HCT116 (cell line): ENCODE measurements around the gene ZKSCAN4. TPM values are rescaled to one million over a fixed set of nuclear protein-coding genes. Genes with fewer than 3 reads are reported as not detected.

Experiments used
- ATAC-seq: fragments of 200-7000 bp; cut with Tn5 transposase; 2 replicates; pipeline ENCODE4 v1.9.1; 2020; ENCODE audit warnings: mild to moderate bottlenecking, moderate library complexity
- BruUV-seq: library from RNA; stranded (reverse); fragments of 400-500 nt; replicated peaks from 2 replicates; lab custom pipeline; 2021; lab: Mats Ljungman, UMichigan
- CTCF ChIA-PET: fragments of 300-600 bp; sonication (Branson Sonifier 250); formaldehyde crosslinking; loops from one replicate; lab custom pipeline; 2021; ENCODE audit warnings: antibody characterized with exemption; lab: Charles Lee
- POLR2A ChIA-PET: fragments of 300-600, 350-600 bp; sonication (Branson Sonifier 250); formaldehyde crosslinking; loops from one replicate; lab custom pipeline; 2021; ENCODE audit warnings: antibody characterized with exemption; lab: Charles Lee
- RAD21 ChIA-PET, 2 experiments: fragments of 300-600 bp; sonication (Branson Sonifier 250); formaldehyde crosslinking; loops; one replicate each; lab custom pipeline; 2023; ENCODE audit warnings: low total read pairs in 2 of 2; ENCODE audit not compliant: uncharacterized antibody in 2 of 2, unreplicated experiment in 2 of 2, low non-redundant PET in 1 of 2; lab: Charles Lee
- DNase-seq: peaks from one replicate; pipeline ENCODE4 v3.0.0-alpha.2; 2010; ENCODE audit warnings: low read depth, low spot score
- H2AFZ ChIP-seq: fragments of 200-600 bp; shearing (Covaris generic), sonication (generic); 2 replicates; pipeline ENCODE4 v1.6.1; 2017; ENCODE audit warnings: low read depth, mixed run types, mixed read lengths, antibody characterized with exemption, low read length; ENCODE audit not compliant: poor library complexity, severe bottlenecking
- H3K27ac ChIP-seq: 2 replicates; pipeline ENCODE4 v1.5.1; 2012; ENCODE audit warnings: low read depth, low read length
- H3K27me3 ChIP-seq: fragments of 200-600 bp; sonication (generic); 2 replicates; pipeline ENCODE4 v1.6.1; 2016; ENCODE audit warnings: mixed run types, low read length, mixed read lengths; ENCODE audit not compliant: insufficient read depth
- H3K36me3 ChIP-seq, 2 experiments: fragments of 200-500 bp in 1 of 2; fragments of 200-600 bp in 1 of 2; sonication (Bioruptor generic) in 1 of 2; sonication (generic) in 1 of 2; 2 replicates each; pipeline versions ENCODE4 v1.5.1 to v1.6.1; 2014 to 2016; ENCODE audit warnings: low read length in 2 of 2, inconsistent platforms in 1 of 2, mixed read lengths in 1 of 2, mixed run types in 1 of 2; ENCODE audit not compliant: insufficient read depth in 2 of 2, control insufficient read depth in 1 of 2
- H3K4me1 ChIP-seq, 2 experiments: fragments of 200-600 bp in 1 of 2; sonication (generic) in 1 of 2; 2 replicates each; pipeline versions ENCODE4 v1.5.1 to v1.6.1; 2012 to 2017; ENCODE audit warnings: low read length in 2 of 2, inconsistent platforms in 1 of 2, mild to moderate bottlenecking in 1 of 2, mixed read lengths in 1 of 2, mixed run types in 1 of 2, moderate library complexity in 1 of 2; ENCODE audit not compliant: insufficient read depth in 2 of 2, control insufficient read depth in 1 of 2
- H3K4me2 ChIP-seq: fragments of 200-600 bp; sonication (generic); 2 replicates; pipeline ENCODE4 v1.6.1; 2017; ENCODE audit warnings: mixed run types, low read length, mixed read lengths
- H3K4me3 ChIP-seq, 2 experiments: fragments of 200-600 bp in 1 of 2; sonication (generic) in 1 of 2; replicated peaks in 1 of 2; 2 replicates each; pipeline ENCODE4 v1.5.1; 2011 to 2016; ENCODE audit warnings: low read length in 2 of 2, control low read depth in 1 of 2, low read depth in 1 of 2, mild to moderate bottlenecking in 1 of 2, mixed read lengths in 1 of 2, mixed run types in 1 of 2
- H3K79me2 ChIP-seq: fragments of 200-600 bp; sonication (generic); 2 replicates; pipeline ENCODE4 v1.6.1; 2017; ENCODE audit warnings: mild to moderate bottlenecking, mixed run types, low read length, moderate library complexity, mixed read lengths; ENCODE audit not compliant: insufficient read depth
- H3K9ac ChIP-seq: fragments of 200-600 bp; sonication (generic); 2 replicates; pipeline ENCODE4 v1.6.1; 2016; ENCODE audit warnings: low read length, mixed read lengths
- H3K9me2 ChIP-seq: fragments of 200-600 bp; sonication (generic), shearing (Covaris generic); 2 replicates; pipeline ENCODE4 v1.6.1; 2017; ENCODE audit warnings: mixed run types, mild to moderate bottlenecking, moderate library complexity; ENCODE audit not compliant: insufficient read depth
- H3K9me3 ChIP-seq, 2 experiments: fragments of 200-500 bp in 1 of 2; fragments of 200-600 bp in 1 of 2; sonication (Bioruptor generic) in 1 of 2; sonication (generic) in 1 of 2; 2 replicates each; pipeline ENCODE4 v1.6.1; 2014 to 2017; ENCODE audit warnings: low read length in 2 of 2, mixed read lengths in 2 of 2, inconsistent platforms in 1 of 2, low read depth in 1 of 2, mild to moderate bottlenecking in 1 of 2, mixed run types in 1 of 2, moderate library complexity in 1 of 2; ENCODE audit not compliant: control insufficient read depth in 1 of 2, insufficient read depth in 1 of 2
- H4K20me1 ChIP-seq: fragments of 200-600 bp; sonication (generic), shearing (Covaris generic); 2 replicates; pipeline ENCODE4 v1.6.1; 2017; ENCODE audit warnings: mixed run types, mild to moderate bottlenecking, moderate library complexity; ENCODE audit not compliant: insufficient read depth
- CBX3 ChIP-seq: IDR thresholded peaks from 2 replicates; pipeline ENCODE4 v1.6.1; 2012; ENCODE audit warnings: low read depth
- EGR1 ChIP-seq: IDR thresholded peaks from 2 replicates; pipeline ENCODE4 v1.6.1; 2012; ENCODE audit warnings: low read depth
- EZH2 ChIP-seq: fragments of 200-600 bp; sonication (generic); IDR thresholded peaks from 2 replicates; pipeline ENCODE4 v1.6.1; 2017; ENCODE audit warnings: antibody characterized with exemption, mixed run types
- FOSL1 ChIP-seq: IDR thresholded peaks from 2 replicates; pipeline ENCODE4 v1.6.1; 2012; ENCODE audit warnings: low read depth
- RAD21 ChIP-seq: IDR thresholded peaks from 2 replicates; pipeline ENCODE4 v1.6.1; 2012; ENCODE audit warnings: low read depth, mild to moderate bottlenecking
- SIN3A ChIP-seq: IDR thresholded peaks from 2 replicates; pipeline ENCODE4 v1.6.1; 2012; ENCODE audit warnings: low read depth
- SRF ChIP-seq: IDR thresholded peaks from 2 replicates; pipeline ENCODE4 v1.6.1; 2012; ENCODE audit warnings: low read depth
- TCF7L2 ChIP-seq: IDR thresholded peaks from 2 replicates; pipeline ENCODE4 v1.7.0; 2011; ENCODE audit warnings: borderline replicate concordance, inconsistent platforms; ENCODE audit not compliant: insufficient read depth, insufficient read length; ENCODE audit errors: extremely low read depth
- ZNF274 ChIP-seq: fragments of 200-500 bp; sonication (Bioruptor generic); IDR thresholded peaks from 2 replicates; pipeline ENCODE4 v1.6.1; 2014; ENCODE audit warnings: mild to moderate bottlenecking, low read depth, low read length, inconsistent platforms
- intact Hi-C: fragments of 100-400 bp; cut with micrococcal nuclease; formaldehyde crosslinking; loops from 2 replicates; pipeline ENCODE4 v1.10.0; 2022
- total RNA-seq: library from RNA; stranded (reverse); gene quantifications from one replicate; pipeline ENCODE4 v1.2.1, GENCODE V29; 2021; ENCODE audit not compliant: unreplicated experiment
- TF ChIP-seq, protein P1 (sequence below), 3 experiments: fragments of 200-600 bp in 1 of 3; sonication (generic) in 1 of 3; IDR thresholded peaks in 2 of 3; conservative IDR thresholded peaks in 1 of 3; 2 replicates each; pipeline ENCODE4 v1.5.1; 2012 to 2017; ENCODE audit warnings: low read depth in 2 of 3, low read length in 2 of 3, antibody characterized with exemption in 1 of 3, borderline replicate concordance in 1 of 3, control low read depth in 1 of 3, mild to moderate bottlenecking in 1 of 3, mixed read lengths in 1 of 3, mixed run types in 1 of 3, moderate library complexity in 1 of 3; ENCODE audit not compliant: insufficient read depth in 1 of 3

ZKSCAN4 gene
- total RNA-seq, 1 experiment from 2014 or later = 4.8 TPM

DNA sequence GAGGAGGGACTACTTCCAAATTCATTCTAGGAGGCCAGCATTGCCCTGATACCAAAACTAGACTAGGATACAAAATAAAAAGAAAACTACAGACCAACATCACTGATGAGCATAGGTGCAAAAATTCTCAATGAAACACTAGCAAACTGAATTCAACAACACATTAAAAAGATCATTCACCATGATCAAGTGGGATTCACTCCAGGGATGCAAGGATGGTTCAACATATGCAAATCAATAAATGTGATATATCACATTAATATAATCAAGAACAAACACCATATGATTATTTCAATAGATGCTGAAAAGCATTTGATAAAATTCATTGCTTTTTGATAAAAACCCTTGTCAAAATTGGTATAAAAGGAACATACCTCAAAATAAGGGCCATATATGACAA, 39.5 kb upstream of the ZKSCAN4 start:
- Histone ChIP-seq H3K9me2 (no peaks in the 10 kb centered on the region), H2AFZ (no peak overlapping the region), H3K4me3 (no peak overlapping the region), H3K79me2 (no peaks in the 10 kb centered on the region), H4K20me1 (no peaks in the 10 kb centered on the region), H3K27me3 (no peaks in the 10 kb centered on the region), H3K4me2 (no peak overlapping the region), H3K36me3 (peaks cover 2 to 9% of the 10 kb centered on the region in 2 experiments; a peak in 1 of 4 replicates), H3K27ac (no peak overlapping the region), H3K4me1 (no peaks in the 10 kb centered on the region), H3K9me3 (no peaks in the 10 kb centered on the region), H3K9ac (no peak overlapping the region)
- ATAC-seq (no peak), DNase-seq (no peak)
- RAD21 ChIA-PET = no interaction called here
- TF ChIP-seq EGR1 (no peak), EZH2 (no peak), CBX3 (no peak), ZNF274 (no peak), RAD21 (no peak), SRF (no peak), FOSL1 (no peak), SIN3A (no peak), TCF7L2 (no peak)
- TF ChIP-seq, protein P1, sequence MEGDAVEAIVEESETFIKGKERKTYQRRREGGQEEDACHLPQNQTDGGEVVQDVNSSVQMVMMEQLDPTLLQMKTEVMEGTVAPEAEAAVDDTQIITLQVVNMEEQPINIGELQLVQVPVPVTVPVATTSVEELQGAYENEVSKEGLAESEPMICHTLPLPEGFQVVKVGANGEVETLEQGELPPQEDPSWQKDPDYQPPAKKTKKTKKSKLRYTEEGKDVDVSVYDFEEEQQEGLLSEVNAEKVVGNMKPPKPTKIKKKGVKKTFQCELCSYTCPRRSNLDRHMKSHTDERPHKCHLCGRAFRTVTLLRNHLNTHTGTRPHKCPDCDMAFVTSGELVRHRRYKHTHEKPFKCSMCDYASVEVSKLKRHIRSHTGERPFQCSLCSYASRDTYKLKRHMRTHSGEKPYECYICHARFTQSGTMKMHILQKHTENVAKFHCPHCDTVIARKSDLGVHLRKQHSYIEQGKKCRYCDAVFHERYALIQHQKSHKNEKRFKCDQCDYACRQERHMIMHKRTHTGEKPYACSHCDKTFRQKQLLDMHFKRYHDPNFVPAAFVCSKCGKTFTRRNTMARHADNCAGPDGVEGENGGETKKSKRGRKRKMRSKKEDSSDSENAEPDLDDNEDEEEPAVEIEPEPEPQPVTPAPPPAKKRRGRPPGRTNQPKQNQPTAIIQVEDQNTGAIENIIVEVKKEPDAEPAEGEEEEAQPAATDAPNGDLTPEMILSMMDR (IDR thresholded peaks at IDR 0.05 in 2 of 3, conservative IDR thresholded peaks at IDR 0.05 in 1 of 3; ENCODE audit: borderline replicate concordance in 1 of 3, insufficient read depth in 1 of 3, low read depth in 2 of 3, low read length in 2 of 3) = no peak
- intact Hi-C loops = no loop called here
- CTCF ChIA-PET = no interaction called here
- BruUV-seq = no TSS peak
- POLR2A ChIA-PET = no interaction called here
